ENCODE measurements around the gene ZFYVE9.

GRCh38 chr1:52341655-52342260 lies 199.9 kb downstream of the ZFYVE9 start:
- no peak for TF ChIP-seq POLR2A (IDR thresholded peaks at IDR 0.05; ENCODE audit: extremely low read depth, insufficient read length)
- no peak for TF ChIP-seq CTCF (IDR thresholded peaks at IDR 0.05; ENCODE audit: low read depth, low read length)
- TF ChIP-seq MAX (IDR thresholded peaks at IDR 0.05; ENCODE audit: low read depth, low read length) = no peak

Measured in NB4 (cell line).